GM12865 (cell line): Measurements from ENCODE around the gene MYPN.

ENCODE experiments used
- DNase-seq: peaks from one replicate; pipeline ENCODE4 v3.0.0; 2010; ENCODE audit warnings: low read depth
- H3K4me3 ChIP-seq: 2 replicates; pipeline ENCODE4 v1.5.1; 2011; ENCODE audit warnings: mild to moderate bottlenecking, low read depth, low read length, control low read depth
- TF ChIP-seq, protein P1 (sequence below): IDR thresholded peaks from 2 replicates; pipeline ENCODE4 v1.5.1; 2011; ENCODE audit warnings: low read length, control low read depth, low read depth, inconsistent platforms; ENCODE audit not compliant: insufficient read depth; ENCODE audit errors: missing control alignments

MYPN gene

DNA sequence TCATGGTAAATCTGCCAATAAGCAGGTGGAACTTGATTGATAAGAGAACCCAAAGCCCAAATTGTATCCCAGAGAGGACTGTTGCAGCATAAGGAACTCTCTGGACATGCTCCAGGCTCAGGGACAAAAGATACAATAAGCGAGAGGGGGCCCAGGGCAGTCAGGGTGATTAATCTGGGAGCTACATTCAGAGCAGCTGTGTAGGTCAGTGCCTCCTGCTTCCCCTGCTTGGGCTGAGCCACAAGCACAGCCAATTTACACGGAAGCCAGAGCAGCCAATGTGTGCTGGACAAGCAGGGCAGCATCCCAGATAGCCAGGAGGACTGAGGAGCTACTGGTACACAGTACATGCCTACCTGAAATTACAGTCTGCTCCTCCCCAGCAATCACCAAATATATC is 24.2 kb downstream of the MYPN start:
- DNase-seq = no peak
- H3K4me3 ChIP-seq = no peak overlapping the region
- TF ChIP-seq, protein P1, sequence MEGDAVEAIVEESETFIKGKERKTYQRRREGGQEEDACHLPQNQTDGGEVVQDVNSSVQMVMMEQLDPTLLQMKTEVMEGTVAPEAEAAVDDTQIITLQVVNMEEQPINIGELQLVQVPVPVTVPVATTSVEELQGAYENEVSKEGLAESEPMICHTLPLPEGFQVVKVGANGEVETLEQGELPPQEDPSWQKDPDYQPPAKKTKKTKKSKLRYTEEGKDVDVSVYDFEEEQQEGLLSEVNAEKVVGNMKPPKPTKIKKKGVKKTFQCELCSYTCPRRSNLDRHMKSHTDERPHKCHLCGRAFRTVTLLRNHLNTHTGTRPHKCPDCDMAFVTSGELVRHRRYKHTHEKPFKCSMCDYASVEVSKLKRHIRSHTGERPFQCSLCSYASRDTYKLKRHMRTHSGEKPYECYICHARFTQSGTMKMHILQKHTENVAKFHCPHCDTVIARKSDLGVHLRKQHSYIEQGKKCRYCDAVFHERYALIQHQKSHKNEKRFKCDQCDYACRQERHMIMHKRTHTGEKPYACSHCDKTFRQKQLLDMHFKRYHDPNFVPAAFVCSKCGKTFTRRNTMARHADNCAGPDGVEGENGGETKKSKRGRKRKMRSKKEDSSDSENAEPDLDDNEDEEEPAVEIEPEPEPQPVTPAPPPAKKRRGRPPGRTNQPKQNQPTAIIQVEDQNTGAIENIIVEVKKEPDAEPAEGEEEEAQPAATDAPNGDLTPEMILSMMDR = no peak

DNA sequence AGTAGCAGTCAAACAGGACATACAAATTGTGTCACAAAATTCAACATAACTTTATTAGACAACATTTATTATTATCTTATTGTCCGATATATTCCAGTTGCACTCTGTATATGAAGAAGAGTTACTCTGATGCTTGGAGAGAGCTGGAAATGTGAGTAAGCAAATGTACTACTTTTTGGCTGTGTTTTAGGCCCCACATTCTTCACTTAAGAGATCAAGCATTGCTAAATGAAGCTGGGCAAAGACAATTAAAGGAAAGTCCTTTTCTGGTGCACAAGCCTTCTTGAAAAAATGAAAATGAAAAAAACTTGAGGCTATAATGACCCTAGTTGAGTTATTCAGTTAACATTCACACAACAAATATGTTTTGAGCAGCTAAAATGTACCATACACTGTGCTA is 26.1 kb downstream of the MYPN start:
- TF ChIP-seq, protein P1 = no peak
- H3K4me3 ChIP-seq = no peak overlapping the region
- no peak for DNase-seq

DNA sequence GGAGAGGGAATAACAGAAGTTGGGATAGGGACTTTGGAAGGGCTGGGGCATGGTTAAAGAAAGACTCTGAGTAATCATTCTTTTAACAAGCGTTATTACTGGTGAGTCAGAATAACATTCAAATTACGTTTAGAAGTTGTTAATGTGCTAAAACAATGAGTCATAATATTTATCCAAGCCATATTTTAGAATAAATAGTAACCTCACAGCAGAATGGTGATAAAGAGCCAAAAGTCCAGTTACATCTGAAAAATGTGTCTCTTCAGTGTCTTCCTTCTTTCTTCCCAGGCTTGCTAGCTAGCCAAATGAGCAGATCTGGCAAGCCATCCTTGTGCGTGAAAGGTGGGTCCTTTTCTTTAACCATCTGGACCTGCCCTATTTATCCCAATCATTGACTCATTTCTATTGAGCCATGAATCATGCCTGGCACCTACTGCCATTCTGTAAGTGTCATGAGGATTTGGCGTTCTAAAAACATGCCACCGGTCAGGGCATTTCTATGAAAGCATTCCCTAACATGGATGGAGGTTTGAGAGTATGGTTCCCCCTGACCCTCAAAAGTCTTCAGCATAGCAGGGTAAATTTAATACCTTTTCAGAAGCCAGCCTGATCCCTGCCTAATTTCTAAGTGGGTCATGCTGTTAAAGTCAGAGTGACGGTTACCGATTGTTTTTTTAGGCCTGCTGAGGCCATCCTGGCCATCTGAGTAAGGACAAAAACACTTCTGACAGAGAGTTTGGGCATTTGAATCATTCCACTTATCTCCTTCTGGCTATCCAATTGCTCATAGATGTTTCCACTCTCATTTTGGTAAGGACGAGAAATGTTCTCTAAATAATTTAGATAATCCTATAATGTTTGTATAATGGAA is 26.9 kb downstream of the MYPN start:
- TF ChIP-seq, protein P1 = no peak
- no peak overlapping the region for H3K4me3 ChIP-seq
- DNase-seq = no peak

DNA sequence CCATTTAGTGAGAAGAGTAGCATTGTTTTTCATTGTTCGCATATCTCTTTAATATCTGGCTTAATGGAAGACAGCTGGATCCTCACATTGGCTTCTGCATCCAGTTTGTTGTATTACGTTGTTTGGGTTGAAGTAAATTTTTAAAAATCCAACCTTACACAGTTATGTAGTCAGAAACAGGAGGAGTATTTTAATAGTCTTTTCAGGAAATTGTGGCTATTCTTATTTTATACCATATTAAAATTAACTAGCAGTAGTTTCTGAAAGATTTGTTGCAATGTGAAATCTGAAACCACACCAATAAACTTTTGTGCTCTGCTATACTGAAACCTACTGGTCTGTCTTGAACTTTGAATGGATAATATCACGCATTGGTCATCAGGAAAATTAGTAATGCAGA is 27.9 kb downstream of the MYPN start:
- no peak overlapping the region for H3K4me3 ChIP-seq
- DNase-seq = no peak
- TF ChIP-seq, protein P1 = no peak

DNA sequence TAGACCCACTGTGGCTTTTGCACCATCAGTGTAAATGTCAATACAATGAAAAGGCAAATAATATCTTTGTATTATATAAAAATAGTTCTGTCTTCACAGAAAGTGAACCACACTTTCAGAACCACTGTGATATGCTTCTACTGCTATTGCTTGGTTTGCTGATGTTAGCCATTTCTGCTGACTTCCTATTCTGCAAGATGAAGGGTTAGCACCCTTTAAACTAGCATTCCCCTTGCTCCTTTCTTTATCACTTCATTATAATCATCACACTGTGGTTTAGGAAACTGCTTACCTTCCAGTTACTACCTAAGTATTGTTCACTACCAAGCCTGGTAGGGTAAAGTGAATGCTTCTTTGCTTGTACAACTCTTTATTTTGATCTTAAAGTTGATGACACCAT is 29.2 kb downstream of the MYPN start:
- H3K4me3 ChIP-seq = no peak overlapping the region
- TF ChIP-seq, protein P1 = no peak
- DNase-seq = no peak

DNA sequence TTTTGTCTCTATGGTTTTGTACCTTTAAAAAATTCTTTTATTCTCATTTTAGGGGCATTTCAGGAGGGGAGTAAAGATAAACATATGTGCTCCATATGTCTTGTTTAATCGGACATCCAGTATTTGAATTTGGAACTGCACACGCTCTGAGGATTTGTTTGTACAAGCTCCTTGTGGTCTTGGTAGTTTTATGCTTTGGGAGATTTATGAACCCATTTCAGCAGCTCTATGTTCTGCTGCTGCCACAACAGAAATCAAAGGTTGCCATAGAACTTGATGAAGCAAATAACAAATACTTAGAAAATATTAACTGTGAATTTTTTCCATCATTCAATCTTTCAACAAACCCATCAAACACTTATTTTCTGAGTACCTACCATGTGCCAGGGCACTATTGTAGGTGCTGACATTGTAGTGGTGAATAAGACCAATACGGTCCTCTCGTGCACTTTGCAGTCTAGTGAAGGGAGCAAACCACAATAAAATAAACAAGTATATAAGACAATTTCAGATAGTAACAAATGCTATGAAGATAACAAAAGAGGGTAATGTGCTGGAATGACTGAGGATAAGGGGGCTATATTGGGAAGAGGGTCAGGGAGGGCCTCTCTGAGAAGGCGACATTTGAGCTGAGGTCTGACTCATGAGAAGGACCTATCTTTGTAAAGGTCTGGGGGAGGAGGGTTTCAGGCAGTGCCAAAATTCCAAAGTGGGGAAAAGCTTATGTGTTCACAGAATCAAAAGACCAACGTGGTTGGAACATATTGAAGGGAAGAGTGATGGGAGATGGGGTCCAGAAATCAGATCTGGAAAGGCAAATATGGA is 30.4 kb downstream of the MYPN start:
- no peak for DNase-seq
- TF ChIP-seq, protein P1 = no peak
- H3K4me3 ChIP-seq = no peak overlapping the region

DNA sequence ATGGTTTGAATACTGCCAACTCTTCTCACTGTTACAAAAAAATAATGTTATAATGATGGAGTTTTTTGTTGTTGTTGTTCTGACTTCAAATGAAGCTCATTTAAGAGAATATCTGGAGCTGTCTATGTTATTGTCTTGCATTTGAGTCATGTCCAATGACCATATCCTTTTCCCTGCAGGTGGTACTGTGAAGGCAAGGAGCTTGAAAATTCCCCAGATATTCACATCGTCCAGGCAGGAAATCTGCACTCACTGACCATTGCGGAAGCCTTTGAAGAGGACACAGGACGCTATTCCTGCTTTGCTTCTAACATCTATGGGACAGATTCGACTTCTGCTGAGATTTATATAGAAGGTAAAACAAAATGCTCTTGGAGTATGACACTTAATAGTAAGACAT is 33.5 kb downstream of the MYPN start:
- no peak overlapping the region for H3K4me3 ChIP-seq
- TF ChIP-seq, protein P1 = no peak
- DNase-seq = no peak
